HepG2 (cell line): ENCODE measurements around the gene GHRH. TPM values are rescaled to one million over a fixed set of nuclear protein-coding genes. Genes with fewer than 3 reads are reported as not detected.

Experiments
- BCLAF1 ChIP-seq: fragments of 450-650 bp; IDR thresholded peaks from 2 replicates; pipeline ENCODE4 v1.6.1; 2017; ENCODE audit warnings: mild to moderate bottlenecking
- CEBPG ChIP-seq: IDR thresholded peaks from 2 replicates; pipeline ENCODE4 v1.6.1; 2016
- FOXC1 ChIP-seq: sonication (generic); formaldehyde crosslinking; IDR thresholded peaks from 2 replicates; pipeline ENCODE4 v1.8.0; 2022; ENCODE audit warnings: mild to moderate bottlenecking, missing genetic modification reagents, borderline replicate concordance
- FUBP1 ChIP-seq: sonication (generic); formaldehyde crosslinking; IDR thresholded peaks from 2 replicates; pipeline ENCODE4 v1.5.1; 2020; ENCODE audit warnings: missing genetic modification reagents, mild to moderate bottlenecking, borderline replicate concordance
- HNF1B ChIP-seq: sonication (generic); formaldehyde crosslinking; IDR thresholded peaks from 2 replicates; pipeline ENCODE4 v1.5.1; 2020; ENCODE audit warnings: mild to moderate bottlenecking, moderate library complexity, missing genetic modification reagents
- KDM6A ChIP-seq: IDR thresholded peaks from 2 replicates; pipeline ENCODE4 v1.6.1; 2016; ENCODE audit warnings: low read depth
- KLF13 ChIP-seq: sonication (generic); formaldehyde crosslinking; IDR thresholded peaks from 2 replicates; pipeline ENCODE4 v1.4.0; 2020; ENCODE audit warnings: mild to moderate bottlenecking, missing genetic modification reagents
- KLF15 ChIP-seq: sonication (generic); formaldehyde crosslinking; IDR thresholded peaks from 2 replicates; pipeline ENCODE4 v1.8.1; 2023; ENCODE audit warnings: borderline replicate concordance, mild to moderate bottlenecking, inconsistent platforms, missing genetic modification reagents, mixed read lengths
- PHF21A ChIP-seq: sonication (generic); formaldehyde crosslinking; IDR thresholded peaks from 2 replicates; pipeline ENCODE4 v1.5.0; 2020; ENCODE audit warnings: mild to moderate bottlenecking, missing genetic modification reagents
- RFXANK ChIP-seq: IDR thresholded peaks from 2 replicates; pipeline ENCODE4 v1.6.1; 2016
- TBX2 ChIP-seq: sonication (generic); formaldehyde crosslinking; IDR thresholded peaks from 2 replicates; pipeline ENCODE4 v1.5.0; 2020; ENCODE audit warnings: missing genetic modification reagents, mild to moderate bottlenecking, borderline replicate concordance
- TFE3 ChIP-seq: IDR thresholded peaks from 2 replicates; pipeline ENCODE4 v1.6.1; 2016
- ZFP36L1 ChIP-seq: sonication (generic); formaldehyde crosslinking; IDR thresholded peaks from 2 replicates; pipeline ENCODE4 v1.8.0; 2022; ENCODE audit warnings: mild to moderate bottlenecking, missing genetic modification reagents, moderate library complexity
- ZNF317 ChIP-seq: sonication (generic); formaldehyde crosslinking; IDR thresholded peaks from 2 replicates; pipeline ENCODE4 v1.5.0; 2020; ENCODE audit warnings: mild to moderate bottlenecking, missing genetic modification reagents
- ZNF652 ChIP-seq: IDR thresholded peaks from 2 replicates; pipeline ENCODE4 v1.6.1; 2016; ENCODE audit warnings: low read depth, borderline replicate concordance
- ZNF770 ChIP-seq: sonication (generic); formaldehyde crosslinking; IDR thresholded peaks from 2 replicates; pipeline ENCODE4 v1.5.0; 2020; ENCODE audit warnings: mild to moderate bottlenecking, missing genetic modification reagents
- polyA plus RNA-seq, 8 experiments: library from polyadenylated mRNA; depleted of rRNA in 3 of 8; stranded (reverse) in 7 of 8; unstranded in 1 of 8; fragments of >200 nt; fragmentation: Illumina TruSeq in 4 of 8; extraction: Trizol in 4 of 8; gene quantifications; 2 replicates each; pipeline versions ENCODE4 v1.2.1 to v1.2.3, GENCODE V29; 2011 to 2016; ENCODE audit warnings: low read depth in 4 of 8, missing spikeins in 1 of 8, mixed read lengths in 1 of 8; ENCODE audit not compliant: insufficient read depth in 1 of 8
- total RNA-seq, 5 experiments: library from RNA; depleted of rRNA; stranded (reverse); fragments of >200 nt; fragmentation: Illumina TruSeq; extraction: Trizol; gene quantifications; 2 replicates each; pipeline ENCODE4 v1.2.3, GENCODE V29; 2016; ENCODE audit warnings: low read depth in 1 of 5

Gene GHRH
- total and polyA plus RNA-seq, 2 of the 13 experiments (the other 11 are each of a cell fraction or from before 2014, with no cell fraction given) = not detected

- peak; percentile 24; the same call in 1 of the 2 replicates for TF ChIP-seq TBX2 (CRISPR knock-in tag)
- no peak for TF ChIP-seq CEBPG
- TF ChIP-seq BCLAF1 = no peak
- 0 out of 2 replicates have a peak, but pooled peaks have one; percentile 40 for TF ChIP-seq KLF13 (CRISPR knock-in tag)
- TF ChIP-seq TFE3 (CRISPR knock-in tag) = 0 out of 2 replicates have a peak, but pooled peaks have one; percentile 8
- no peak for TF ChIP-seq ZFP36L1 (CRISPR knock-in tag)
- TF ChIP-seq FOXC1 (CRISPR knock-in tag) = no peak
- TF ChIP-seq PHF21A (CRISPR knock-in tag) = no peak
- no peak for TF ChIP-seq ZNF317 (CRISPR knock-in tag)
- TF ChIP-seq ZNF770 (CRISPR knock-in tag) = no peak; the same call in 1 of the 2 replicates
- TF ChIP-seq KLF15 (CRISPR knock-in tag) = no peak
- 0 out of 2 replicates have a peak, but pooled peaks have one; percentile 20 for TF ChIP-seq FUBP1
- no peak for TF ChIP-seq RFXANK (CRISPR knock-in tag)
- no peak for TF ChIP-seq ZNF652 (CRISPR knock-in tag)
- 0 out of 2 replicates have a peak, but pooled peaks have one; percentile 54 for TF ChIP-seq KDM6A
- TF ChIP-seq HNF1B = no peak
These were observed 22.0 kb upstream of the GHRH start (continued) for GRCh38 chr20:37283530-37284195.
